Lung (tissue), 12 donors: ENCODE results near the gene LIME1. TPM values are rescaled to one million over a fixed set of nuclear protein-coding genes. Genes with fewer than 3 reads are reported as not detected.

ENCODE experiments used
- ATAC-seq: fragments of 200-7000 bp; cut with Tn5 transposase; one replicate; pipeline ENCODE4 v1.9.1; 2020; ENCODE audit warnings: moderate number of reproducible peaks; ENCODE audit not compliant: insufficient read depth, low FRiP score
- DNase-seq, 3 donors: peaks; one replicate each; pipeline ENCODE4 v3.0.0-alpha.2; 2013 to 2017
- H3K27ac ChIP-seq, 2 donors: one replicate each; pipeline ENCODE4 v1.5.1; 2013; ENCODE audit warnings: mild to moderate bottlenecking in 2 of 2, moderate library complexity in 2 of 2, control low read depth in 1 of 2, inconsistent platforms in 1 of 2, low read depth in 1 of 2, low read length in 1 of 2
- H3K27me3 ChIP-seq, 3 donors: one replicate each; pipeline ENCODE4 v1.5.1; 2013; ENCODE audit warnings: low read length in 2 of 3; ENCODE audit not compliant: control insufficient read depth in 3 of 3, insufficient read depth in 3 of 3
- H3K36me3 ChIP-seq, 4 donors: one replicate each; pipeline ENCODE4 v1.5.1; 2013; ENCODE audit warnings: low read length in 4 of 4, mild to moderate bottlenecking in 1 of 4, moderate library complexity in 1 of 4; ENCODE audit not compliant: control insufficient read depth in 4 of 4, insufficient read depth in 4 of 4
- H3K4me1 ChIP-seq, 5 donors: one replicate each; pipeline ENCODE4 v1.5.1; 2013; ENCODE audit warnings: low read length in 5 of 5, mild to moderate bottlenecking in 2 of 5, moderate library complexity in 1 of 5; ENCODE audit not compliant: control insufficient read depth in 5 of 5, insufficient read depth in 5 of 5
- H3K4me3 ChIP-seq: one replicate; pipeline ENCODE4 v1.5.1; 2013; ENCODE audit warnings: mild to moderate bottlenecking, control low read depth, moderate library complexity
- H3K9ac ChIP-seq, 2 donors: one replicate each; pipeline ENCODE4 v1.5.1; 2013; ENCODE audit warnings: low read length in 2 of 2, control low read depth in 1 of 2; ENCODE audit not compliant: insufficient read depth in 1 of 2
- H3K9me3 ChIP-seq, 4 donors: one replicate each; pipeline ENCODE4 v1.5.1; 2013; ENCODE audit warnings: low read length in 3 of 4, mild to moderate bottlenecking in 1 of 4, moderate library complexity in 1 of 4; ENCODE audit not compliant: control insufficient read depth in 4 of 4, insufficient read depth in 3 of 4
- WGBS, 2 donors: extraction: QIAGEN DNeasy Blood & Tissue Kit; methylation state at CpG; one replicate each; pipeline ENCODE4 v1.1.7; 2013; 5-methylcytosine and 5-hydroxymethylcytosine counted together
- polyA plus RNA-seq, 2 donors: library from polyadenylated mRNA; stranded (reverse); fragments of 200-250 nt; gene quantifications; one replicate each; pipeline ENCODE4 v1.2.1, GENCODE V29; 2013
- total RNA-seq, 2 donors: library from RNA; depleted of rRNA in 1 of 2; stranded (reverse); fragments of >200 nt in 1 of 2; gene quantifications; one replicate each; pipeline ENCODE4 v1.2.1, GENCODE V29; 2014 to 2021
- TF ChIP-seq, protein P1 (sequence below): IDR thresholded peaks from 2 replicates; pipeline ENCODE4 v1.5.1; 2012; ENCODE audit warnings: mild to moderate bottlenecking; ENCODE audit errors: control extremely low read depth, extremely low read depth
- donor health status: control.
- donor health status: control.
- donor health status: Bipolar disorder and iron deficiency.
- donor health status: healthy.
- donor health status: DM: yes; HTN: yes; CAD: no.

LIME1 gene
- total and polyA plus RNA-seq, 4 donors, result 6.2 to 19.9 (median 10.2) TPM

- peaks cover 0 to 14% (median 2%) of the 10 kb centered on the region in 5 donors for H3K4me1 ChIP-seq
- DNase-seq (no peak), ATAC-seq (no peak)
- H3K9ac ChIP-seq, result no peak overlapping the region
- 55 to 75% methylated on average over 9 of the region's 9 CpGs for WGBS, 2 donors
- no peak overlapping the region for H3K4me3 ChIP-seq
- no peaks in the 10 kb centered on the region for H3K27me3 ChIP-seq
- peaks cover 0 to 3% (median 0%) of the 10 kb centered on the region in 4 donors for H3K36me3 ChIP-seq
- TF ChIP-seq, protein P1, sequence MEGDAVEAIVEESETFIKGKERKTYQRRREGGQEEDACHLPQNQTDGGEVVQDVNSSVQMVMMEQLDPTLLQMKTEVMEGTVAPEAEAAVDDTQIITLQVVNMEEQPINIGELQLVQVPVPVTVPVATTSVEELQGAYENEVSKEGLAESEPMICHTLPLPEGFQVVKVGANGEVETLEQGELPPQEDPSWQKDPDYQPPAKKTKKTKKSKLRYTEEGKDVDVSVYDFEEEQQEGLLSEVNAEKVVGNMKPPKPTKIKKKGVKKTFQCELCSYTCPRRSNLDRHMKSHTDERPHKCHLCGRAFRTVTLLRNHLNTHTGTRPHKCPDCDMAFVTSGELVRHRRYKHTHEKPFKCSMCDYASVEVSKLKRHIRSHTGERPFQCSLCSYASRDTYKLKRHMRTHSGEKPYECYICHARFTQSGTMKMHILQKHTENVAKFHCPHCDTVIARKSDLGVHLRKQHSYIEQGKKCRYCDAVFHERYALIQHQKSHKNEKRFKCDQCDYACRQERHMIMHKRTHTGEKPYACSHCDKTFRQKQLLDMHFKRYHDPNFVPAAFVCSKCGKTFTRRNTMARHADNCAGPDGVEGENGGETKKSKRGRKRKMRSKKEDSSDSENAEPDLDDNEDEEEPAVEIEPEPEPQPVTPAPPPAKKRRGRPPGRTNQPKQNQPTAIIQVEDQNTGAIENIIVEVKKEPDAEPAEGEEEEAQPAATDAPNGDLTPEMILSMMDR, result no peak
- no peak overlapping the region for H3K27ac ChIP-seq
- H3K9me3 ChIP-seq, result peaks cover 0 to 2% (median 0%) of the 10 kb centered on the region in 4 donors
These were observed 42.4 kb downstream of the LIME1 start for GRCh38 chr20:63778857-63779256.

DNA sequence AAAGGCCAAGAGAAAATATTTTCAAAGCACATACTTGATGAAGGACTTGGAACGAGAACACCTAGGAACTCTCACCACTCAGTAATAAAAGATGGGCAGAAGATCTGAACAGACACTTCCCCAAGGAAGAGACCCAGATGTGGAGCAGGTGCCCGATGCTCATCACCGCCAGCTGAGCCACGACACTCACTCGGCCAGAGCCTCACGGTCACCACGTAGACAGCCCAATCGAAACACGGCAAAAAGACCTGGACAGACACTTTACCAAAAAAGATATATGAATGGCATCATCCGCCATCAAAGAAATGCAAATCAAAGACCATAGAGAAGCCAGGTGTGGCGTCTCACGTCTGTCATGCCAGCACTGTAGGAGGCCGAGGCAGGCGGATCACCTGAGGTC is 44.7 kb downstream of the LIME1 start:
- H3K4me1 ChIP-seq, result no peaks in the 10 kb centered on the region
- ATAC-seq (no peak), DNase-seq (no peak)
- no peak overlapping the region for H3K9ac ChIP-seq
- no peaks in the 10 kb centered on the region for H3K36me3 ChIP-seq
- 93 to 95% methylated on average over 14 of the region's 14 CpGs for WGBS, 2 donors
- H3K4me3 ChIP-seq, result no peak overlapping the region
- H3K27ac ChIP-seq, result no peak overlapping the region
- no peaks in the 10 kb centered on the region for H3K27me3 ChIP-seq
- TF ChIP-seq, protein P1, result no peak
- H3K9me3 ChIP-seq, result peaks cover 0 to 2% (median 0%) of the 10 kb centered on the region in 4 donors

- Histone ChIP-seq H3K27me3 (no peaks in the 10 kb centered on the region), H3K36me3 (no peaks in the 10 kb centered on the region), H3K9me3 (no peaks in the 10 kb centered on the region), H3K4me3 (no peak overlapping the region), H3K9ac (no peak overlapping the region), H3K4me1 (no peaks in the 10 kb centered on the region), H3K27ac (no peak overlapping the region)
- WGBS, 2 donors, result 77% methylated on average over 17 to 18 of the region's 18 CpGs
- ATAC-seq, result no peak
- TF ChIP-seq, protein P1, result no peak
- no peak for DNase-seq
These were observed 45.6 kb downstream of the LIME1 start for GRCh38 chr20:63782051-63782471.

DNA sequence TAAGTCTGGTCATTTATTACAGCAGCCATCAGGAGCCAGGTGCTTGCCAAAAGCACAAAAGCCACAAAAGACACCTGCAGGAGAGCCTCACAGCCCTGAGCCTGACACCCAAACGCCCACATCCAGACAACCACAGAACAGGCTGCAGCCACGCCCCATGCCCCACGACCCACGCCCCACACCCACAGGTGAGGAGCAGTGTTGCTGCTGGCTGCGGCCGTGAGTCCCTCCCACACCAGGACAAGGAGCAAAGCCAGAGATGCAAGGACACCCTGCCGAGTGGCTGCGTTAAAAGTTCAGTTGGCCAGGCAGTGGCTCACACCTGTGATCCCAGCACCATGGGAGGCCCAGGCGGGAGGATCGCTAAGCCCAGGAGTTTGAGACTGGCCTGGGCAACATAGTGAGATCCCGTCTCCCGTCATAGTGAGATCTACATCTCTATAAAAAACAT is 46.1 kb downstream of the LIME1 start:
- DNase-seq (no peak), ATAC-seq (no peak)
- H3K4me1 ChIP-seq, result no peaks in the 10 kb centered on the region
- no peaks in the 10 kb centered on the region for H3K27me3 ChIP-seq
- no peak overlapping the region for H3K9ac ChIP-seq
- TF ChIP-seq, protein P1, result no peak
- WGBS, 2 donors, result 90 to 91% methylated on average over 12 of the region's 12 CpGs
- no peaks in the 10 kb centered on the region for H3K36me3 ChIP-seq
- no peak overlapping the region for H3K27ac ChIP-seq
- H3K4me3 ChIP-seq, result no peak overlapping the region
- H3K9me3 ChIP-seq, result no peaks in the 10 kb centered on the region
